MV-4-11 (cell line): ENCODE measurements around the gene PUDP.
"Not testable (repeated sequence)": the region's sequence is repeated elsewhere in the genome, so short reads cannot be mapped to it uniquely, and the experiment has no call there.

Source experiments
- DNase-seq: peaks from one replicate; lab custom pipeline; 2025; lab: John Stamatoyannopoulos, UW

Gene PUDP

DNA sequence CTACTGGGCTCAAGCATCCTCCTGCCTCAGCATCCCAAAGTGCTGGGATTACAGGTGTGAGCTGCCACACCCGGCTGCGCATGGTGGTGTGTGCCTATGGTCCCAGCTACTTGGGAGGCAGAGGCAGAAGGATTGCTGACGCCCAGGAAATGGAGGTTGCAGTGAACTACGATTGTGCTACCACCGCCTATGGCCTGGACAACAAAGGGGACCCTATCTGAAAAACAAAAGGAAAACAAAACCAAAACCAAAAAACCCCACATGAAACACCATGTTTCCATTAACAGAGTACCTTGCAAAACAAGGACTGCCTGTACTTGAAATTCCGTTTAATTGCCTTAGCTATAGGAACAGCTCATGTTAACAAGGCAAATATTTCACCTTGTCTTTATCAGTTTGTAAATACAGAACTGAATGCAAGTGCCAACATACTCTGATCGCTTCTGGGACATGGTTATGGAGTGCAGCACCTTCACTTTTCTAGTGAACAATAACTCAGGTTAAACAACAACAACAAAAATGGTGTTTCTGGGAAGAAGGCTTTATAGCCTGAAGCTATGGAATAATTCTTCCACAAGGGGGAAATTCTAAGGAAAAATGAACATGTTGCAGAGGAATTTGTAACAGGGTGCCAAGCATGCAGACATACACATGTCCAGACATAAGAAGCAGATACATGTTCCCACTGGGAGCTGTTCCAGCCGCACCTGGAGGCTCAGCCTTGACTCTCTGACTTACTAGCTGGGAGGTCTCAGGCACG, 73.6 kb downstream of the PUDP start:
- no peak for DNase-seq

DNA sequence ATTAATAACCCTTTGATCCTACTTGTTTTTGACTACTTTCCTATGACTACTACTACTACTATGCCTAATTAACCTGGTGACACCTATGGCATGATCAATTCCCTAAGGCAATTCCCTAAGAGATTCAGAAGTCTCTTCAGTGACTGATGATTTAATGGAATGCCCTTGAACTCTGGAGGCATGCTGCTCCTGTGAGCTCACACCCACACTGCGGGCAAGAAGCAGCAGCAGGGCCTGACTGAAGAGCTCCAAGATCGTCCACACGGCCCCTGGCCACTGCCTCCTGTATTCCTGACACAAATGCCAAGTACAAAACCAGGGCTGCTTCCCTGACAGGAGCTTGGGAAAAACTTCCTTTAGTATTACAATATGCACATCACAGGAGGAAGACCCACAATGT, 74.6 kb downstream of the PUDP start:
- DNase-seq: no peak

DNA sequence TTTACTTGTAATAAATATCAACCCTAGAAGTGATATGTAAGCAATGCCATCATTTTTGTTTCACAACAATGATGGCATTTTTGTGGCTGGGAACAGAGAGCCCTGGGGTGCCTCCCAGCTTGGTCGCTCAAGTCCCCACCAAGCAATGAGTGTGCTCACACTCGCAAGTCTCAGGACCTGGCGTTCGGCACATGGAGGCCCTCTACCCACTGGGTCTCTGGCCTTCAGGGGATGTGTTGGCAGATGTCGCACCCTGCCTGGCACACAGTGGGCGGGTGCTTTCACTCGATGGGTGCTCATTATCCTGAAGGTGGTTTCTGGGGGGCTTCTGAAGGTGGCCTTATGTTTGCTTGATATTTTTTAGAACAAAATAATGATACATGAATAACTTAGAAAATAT, 75.1 kb downstream of the PUDP start:
- DNase-seq: no peak

DNA sequence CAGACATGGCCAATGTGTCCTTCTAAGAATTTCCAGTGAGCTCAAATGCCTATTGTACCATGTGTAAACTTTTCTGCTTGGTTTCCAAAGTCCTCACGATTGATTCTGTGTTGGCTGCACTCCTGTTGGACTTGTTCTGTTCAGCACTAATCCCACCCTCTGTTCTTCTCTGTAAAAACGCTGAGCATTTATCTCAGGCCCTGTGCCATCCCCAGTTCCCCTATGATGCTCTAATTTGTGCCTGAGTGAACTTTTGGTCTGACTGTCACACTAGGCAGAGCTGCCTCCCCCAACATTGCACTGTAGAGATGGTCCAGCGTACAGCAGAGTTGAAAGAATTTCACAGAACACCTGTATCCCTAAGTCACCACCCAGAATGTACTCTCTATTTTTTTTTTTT, 76.6 kb downstream of the PUDP start:
- DNase-seq: no peak

DNA sequence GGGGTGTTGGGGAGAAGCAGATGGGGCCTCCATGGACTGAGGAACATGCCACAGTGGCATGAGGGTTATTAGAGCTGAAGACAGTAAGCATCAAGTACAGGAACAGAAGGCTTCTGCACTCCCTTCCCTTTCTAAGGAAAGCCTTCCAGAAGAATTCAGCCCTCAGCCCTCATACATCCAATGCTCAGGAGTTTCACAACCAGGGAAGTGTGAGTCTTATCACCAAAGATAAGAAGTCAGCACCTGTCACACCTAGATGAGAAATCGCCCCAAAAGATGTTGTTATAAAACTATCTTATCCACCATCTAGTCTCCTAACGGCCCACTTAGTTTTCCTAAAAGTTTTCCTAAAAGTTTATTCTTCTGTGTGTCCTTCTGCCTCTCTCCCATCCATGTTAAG, 78.4 kb downstream of the PUDP start:
- no peak for DNase-seq

DNA sequence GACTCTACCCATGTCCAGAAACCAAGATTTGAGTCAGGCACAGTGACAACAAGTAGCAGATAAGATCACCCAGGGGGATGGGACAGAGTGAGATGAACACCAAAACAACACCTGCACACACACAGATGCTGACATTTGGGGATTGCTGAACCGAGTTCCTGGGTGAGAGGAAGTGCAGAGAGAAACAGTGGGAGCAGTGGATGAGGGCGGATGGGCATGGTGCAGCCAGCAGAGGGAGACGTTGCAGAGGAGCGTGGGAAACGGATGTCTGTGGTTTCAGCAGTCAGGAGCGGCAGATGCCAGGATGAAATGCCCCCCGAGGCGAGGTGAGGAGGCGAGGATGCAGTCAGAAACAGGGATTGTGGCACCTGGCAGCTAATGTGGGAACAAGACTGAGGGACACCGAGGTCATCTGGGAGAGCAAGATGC, 79.0 kb downstream of the PUDP start:
- DNase-seq: no peak

DNA sequence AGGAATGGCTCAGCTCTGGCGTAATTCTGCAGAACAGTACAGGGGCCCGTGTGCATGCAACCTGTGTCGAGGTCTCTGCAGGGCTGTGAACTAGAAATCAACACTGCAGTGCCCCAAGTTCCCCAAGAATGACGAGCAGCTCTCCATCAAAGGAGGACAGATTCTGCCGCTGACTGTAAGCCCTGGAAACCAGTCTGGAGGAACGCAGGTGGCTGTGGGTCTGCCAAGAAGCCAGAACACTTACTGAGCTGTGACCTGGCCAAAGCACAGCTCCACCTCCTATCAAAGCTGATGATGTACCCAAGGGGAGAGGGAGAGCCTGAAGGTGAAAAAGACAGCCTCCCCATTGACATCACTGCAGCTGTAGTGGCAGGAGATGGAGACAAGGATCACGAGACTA, 80.7 kb downstream of the PUDP start:
- DNase-seq: no peak

DNA sequence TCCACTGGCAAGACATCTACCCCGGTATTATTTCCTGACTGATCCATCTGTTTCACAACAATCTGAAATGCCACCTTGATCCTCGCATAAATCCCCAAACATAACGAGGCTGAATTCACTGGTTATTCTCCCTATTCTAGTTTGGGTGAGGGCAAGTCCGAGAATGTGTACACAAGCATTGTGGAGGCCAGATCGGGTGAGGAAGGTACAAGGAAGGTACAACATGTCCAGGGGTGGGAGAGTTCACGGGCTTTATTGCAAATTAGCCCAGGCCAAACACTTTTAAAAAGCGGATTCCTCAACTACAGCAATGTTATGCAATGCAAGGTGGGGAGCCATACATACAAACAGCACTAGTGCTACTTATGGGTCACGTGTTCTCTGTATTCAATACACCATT, 82.5 kb downstream of the PUDP start:
- no peak for DNase-seq

DNA sequence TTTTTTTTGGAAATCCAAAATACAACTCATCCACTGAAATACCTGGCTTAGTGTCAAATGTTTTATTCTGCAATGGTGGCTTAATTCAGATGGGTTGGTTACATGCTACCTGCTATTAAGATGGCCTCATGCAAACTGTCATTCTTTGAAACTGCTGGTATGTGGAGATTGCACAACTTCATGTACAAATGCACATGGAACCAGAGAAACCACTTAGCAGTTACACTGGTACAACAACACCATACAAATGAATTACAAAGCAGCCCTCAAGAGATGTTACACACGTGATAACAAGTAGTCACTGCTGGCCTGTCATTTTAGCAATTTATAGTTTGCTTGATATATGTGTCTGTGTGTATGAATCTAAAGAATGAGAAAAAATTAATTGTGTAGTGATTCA, 85.0 kb downstream of the PUDP start:
- DNase-seq: peak; percentile 11

DNA sequence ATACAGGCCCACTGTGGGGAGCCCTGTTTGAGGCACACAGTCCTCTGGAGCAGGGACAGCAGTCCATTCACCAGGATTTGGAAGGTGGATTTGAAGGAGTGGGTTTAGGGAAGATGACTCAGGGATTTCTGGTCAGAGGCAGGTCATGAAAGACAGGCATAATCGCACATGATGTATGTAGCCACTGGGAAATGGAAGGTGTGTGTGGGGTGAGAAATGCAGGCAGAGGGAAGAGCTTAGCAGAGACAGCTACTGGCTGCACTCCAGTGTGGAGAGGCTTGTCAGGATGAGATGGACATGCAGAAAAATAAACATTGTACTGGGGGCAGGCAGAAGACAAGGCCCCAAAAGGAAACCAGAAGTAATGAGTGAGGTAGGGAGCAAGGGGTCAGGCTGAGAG, 85.7 kb downstream of the PUDP start:
- DNase-seq: no peak

DNA sequence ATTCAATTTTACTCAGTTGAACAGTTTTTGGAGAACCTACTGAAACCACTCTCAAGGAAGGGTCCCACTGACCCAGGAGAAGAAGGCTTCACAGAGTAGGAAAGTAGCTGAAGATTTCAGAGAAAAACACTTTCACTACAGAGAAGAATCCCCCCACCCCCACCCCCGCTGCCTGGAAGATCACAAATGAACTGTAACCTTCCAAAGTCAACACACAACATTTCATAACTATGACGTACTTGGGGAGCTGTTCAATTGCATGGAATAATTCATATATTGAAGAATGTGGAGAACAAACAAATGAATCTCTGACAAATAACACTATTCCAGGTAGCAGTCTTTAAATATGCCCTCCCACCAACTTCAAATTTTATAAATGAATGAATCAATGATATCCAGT, 86.5 kb downstream of the PUDP start:
- DNase-seq: no peak

DNA sequence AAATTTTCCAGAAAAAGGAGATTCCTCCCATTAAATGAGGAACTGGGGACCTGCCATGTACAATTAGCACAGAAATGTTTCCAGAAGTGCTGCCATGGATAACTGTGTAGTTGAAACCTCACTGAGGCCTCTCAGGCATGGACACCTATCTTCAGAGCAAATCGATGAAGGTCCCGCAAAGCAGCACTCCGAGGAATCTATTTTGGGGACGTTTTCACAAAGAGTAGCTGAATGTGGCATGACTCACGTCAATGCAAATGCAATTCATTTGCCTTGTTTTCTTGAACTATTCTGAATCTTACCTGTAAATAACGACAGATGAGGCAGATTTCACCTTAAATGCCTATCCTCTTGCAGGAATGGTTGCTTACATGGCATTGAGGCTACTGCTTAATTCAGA, 87.5 kb downstream of the PUDP start:
- DNase-seq: no peak

DNA sequence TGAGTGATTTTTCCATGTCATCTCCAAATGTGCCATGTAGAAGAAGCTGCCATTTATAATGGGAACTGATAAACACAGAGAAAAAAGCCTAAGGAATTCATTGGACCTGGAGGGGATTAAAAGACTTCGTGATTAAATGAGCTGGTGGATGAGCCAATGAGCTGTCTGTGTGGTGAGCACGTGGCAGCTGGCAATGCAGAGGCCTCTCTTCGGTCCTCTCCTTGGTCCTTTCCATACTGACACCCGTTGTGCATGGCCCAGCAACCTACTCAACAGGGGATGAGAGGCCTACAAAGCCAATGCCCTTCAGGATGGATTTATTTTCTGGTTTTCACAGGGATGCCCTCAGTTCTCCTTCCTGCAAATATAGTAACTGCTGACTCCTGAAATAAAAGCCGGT, 88.1 kb downstream of the PUDP start:
- no peak for DNase-seq

DNA sequence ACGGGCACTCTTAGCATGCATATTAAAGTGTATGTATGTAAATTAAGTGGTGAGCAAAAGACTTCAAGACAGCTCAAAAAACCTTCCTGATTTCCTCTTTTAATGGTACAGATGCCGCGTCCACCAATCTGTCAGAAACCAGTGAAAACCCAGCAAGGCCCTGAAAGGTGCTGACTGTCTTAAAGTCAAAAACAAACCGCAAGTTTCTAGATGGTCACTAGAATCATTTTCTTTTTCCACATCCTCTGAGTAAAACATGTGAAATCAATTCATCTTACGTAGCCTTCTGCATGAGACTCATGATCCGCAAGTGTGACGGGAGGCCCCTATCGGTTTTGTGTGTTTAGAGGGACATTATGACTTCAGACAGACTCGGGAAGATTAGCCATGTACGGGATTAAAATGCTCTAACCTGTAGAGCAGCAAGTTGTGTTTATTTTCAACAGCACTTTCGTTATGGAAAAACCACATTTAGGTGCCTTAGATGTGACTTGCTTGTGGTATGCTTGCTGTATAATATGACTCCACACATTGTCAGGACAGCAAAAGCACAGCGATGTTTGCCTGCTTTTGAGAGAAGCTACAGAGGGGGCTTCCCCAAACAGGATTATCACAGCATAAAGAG, 88.6 kb downstream of the PUDP start:
- no peak for DNase-seq

DNA sequence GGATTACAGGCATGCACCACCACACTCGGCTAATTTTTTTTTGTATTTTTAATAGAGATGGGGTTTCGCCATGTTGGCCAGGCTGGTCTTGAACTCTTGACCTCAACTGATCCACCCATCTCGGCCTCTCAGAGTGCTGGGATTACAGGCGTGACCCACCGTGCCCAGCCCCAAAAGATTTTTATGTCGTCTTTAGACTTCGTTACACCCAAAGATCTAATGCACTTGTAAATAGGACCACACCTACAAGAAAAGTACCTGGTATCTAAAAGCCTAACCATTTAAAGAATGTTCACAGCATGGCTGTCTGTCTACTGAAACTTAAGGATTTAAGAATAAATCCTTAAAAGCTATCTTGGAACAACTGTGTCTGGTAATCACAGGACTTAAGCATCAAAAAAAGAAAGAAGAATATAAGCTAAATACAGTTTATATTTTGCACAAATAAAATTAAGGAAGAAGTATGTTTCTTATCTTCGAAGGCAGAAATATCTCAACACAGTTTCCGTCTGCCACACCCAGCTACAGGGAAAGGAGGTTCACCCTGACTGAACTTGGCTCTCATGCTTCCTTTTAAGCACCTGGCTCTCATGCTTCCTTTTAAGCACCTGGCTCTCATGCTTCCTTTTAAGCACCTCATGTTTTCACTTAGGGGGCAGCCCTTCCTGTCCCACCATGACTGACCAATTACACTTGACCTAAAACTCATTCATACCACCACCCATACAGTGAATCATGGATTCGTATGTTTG, 92.4 kb downstream of the PUDP start:
- DNase-seq: no peak

DNA sequence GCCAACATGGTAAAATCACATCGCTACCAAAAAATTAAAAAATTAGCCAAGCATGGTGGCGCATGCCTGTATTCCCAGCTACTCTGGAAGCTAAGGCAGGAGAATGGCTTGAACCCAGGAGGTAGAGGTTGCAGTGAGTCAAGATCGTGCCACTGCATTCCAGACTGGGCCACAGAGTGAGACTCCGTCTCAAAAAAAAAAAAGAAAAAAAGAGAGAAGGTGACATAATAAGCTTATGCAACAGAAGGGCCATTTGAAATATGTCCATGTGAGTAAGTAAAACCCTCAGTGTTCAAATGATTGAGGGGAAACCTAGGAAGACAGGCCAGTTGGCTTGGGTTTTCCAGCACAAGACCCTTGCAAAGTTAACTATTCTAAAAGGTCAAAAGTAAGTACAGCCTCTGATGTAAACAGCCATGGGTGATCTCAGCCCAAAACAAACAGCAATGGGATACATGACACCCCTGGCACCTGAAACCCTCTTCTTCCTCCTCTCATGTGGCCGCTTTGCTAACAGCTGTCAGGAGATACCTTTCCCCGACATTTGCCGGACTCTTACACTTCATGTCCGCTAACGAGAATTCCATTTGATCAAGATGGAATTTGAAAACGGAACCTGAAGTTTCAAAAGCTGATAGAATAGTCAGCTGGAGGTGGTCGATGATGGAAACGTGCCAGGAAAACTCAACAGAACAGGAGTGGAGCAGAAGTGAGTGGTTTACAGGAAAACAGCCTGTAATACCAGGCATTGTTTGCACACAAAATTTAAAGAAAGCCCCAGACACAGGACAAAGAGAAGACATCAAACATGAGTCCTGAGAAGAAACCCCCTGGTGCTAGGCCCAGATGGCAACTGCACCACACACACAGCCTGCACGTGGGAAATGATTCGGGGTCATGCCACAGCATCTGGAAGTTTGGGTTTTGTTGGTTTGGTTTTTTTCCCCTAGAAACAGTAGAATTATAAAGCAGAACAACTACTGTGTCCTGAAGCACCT, 93.4 kb downstream of the PUDP start:
- DNase-seq: no peak

DNA sequence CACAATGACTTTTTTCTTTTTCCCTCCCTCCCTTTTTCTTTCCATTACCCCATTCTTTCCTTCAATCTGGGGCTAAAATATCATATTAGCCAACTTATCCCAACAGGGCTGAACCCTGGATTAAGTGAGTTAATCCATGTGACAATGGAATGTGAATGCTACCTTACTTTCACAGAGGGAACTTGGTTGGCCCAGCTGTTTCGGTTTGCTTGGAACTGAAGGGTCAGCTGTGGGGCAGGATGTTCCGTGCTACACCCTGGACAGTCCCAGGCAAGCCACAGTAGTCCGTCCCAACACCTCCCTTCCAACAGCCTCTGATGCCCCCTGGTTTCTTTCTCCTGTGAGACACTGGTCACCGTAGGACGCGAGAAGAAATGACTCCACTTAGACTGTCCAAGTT, 95.4 kb downstream of the PUDP start:
- no peak for DNase-seq

DNA sequence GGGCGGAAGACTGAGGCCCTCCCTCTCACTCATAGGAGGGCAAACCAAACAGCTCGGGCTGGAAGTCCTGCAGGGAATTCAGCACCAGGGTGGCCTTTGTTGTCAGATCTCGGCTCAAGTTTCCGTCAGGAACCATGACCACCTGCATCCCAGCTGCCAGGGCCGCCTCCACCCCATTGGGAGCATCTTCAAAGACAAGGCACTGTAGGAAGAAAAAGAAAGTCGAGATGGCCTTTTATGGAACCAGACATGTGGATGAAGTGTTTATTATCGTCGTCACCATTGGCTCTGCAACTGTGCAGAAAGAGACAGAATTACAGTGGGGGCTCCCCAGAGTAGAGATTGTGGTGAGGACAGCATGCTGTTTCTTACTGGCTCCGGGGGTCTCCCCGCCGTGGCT, 97.7 kb downstream of the PUDP start:
- DNase-seq: no peak

DNA sequence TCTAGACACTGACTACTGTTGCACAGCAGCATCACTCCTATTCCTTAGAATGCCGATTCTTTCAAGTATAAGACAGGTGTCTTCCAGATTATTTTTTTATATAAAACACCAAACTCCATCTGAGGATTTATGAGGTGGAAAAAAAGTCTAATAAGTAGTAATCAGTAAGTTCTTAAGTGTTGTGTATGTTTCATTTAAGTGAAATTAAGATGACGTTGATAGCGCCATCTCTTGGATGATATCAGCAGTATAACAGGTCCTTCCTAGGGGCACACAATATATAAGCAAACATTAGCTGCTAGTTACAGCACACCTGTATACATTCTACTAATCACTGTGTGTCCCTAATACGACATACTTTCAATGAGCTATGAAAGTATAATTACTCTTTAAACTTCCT, 100.0 kb downstream of the PUDP start:
- no peak for DNase-seq

DNA sequence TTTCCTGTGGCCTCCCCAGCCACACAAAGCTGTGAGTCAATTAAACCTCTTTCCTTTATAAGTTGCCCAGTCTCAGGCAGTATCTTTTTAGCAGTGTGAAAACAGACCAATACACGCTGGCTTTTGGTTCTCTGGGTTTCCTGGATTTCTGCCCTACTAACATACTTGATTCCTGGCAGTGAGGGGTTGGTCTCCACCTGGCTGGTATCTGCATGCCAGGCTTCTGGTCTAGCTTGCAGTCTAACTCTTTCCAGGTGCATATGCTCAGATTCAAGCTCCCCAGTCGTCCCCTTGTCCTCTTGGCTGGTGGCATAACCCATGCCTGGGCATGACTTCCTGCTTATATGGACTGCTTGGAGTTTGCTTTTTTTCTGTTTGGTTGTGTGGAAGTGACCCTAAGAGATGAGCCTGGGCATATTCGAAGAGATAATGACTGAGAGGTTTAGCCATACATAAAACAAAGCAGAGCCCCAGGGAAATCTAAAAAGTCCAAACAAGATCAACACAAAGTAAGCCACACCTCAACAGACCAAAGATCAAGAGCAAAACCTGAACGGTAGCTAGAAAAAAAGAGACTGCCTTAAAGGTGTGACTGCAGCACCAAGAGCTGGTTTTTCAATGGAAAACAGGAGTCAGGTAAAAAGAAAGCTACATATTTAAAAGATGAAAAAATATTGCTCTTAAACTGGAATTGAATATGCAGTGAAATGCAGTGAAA, 102.6 kb downstream of the PUDP start:
- DNase-seq: no peak

DNA sequence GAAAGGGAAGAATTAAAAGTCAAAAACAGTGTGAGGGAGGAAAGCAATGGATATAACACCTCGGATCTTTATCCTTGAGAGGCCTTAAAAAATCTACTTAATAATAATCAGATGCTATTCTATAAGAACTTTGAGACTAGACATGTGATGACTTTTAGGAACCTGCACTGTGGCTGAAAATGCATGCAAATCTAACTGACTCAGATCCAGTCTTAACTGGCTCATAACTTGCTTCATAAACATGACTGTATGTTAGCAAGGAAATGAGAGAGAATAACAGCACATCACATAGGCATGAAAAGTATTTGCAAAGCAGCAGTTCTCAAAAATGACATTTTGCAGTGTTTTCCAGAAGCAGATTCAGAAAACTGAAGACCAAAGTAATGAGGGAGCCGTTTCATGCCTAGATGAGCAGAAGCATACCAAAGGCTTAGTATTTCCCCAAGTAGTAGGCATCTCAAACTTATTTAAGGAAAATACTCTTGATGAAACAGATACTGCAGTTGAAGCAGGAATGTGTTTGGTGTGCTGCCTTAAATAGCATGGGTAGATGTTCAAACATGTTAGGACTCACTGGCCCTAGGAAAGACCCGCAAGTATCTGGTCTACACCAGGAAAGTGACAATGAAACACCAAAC, 104.0 kb downstream of the PUDP start:
- not testable (repeated sequence) for DNase-seq
